ENCODE measurements around the gene ZNF432.

DNA sequence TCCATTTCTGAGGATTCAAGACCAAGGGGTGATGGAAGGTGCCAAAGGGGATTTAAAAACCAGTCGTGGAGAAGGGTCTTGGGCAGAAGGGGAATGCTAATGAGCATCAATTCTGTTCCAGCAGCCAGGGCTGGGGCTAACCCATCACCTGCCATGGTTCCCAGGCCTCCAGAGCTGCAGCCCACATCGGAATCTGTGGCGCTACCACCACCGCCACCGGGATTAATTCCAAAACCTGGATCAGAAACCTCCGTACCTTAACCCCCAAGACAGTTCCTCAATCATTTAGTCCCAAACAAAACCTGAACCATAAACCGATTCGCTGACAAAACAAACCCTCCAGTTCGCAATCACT, 41.2 kb downstream of the ZNF432 start:
- TF ChIP-seq EZH2 (IDR thresholded peaks at IDR 0.05) (no peak), POLR2AphosphoS5 (IDR thresholded peaks at IDR 0.05; ENCODE audit: borderline replicate concordance, low read depth, low read length) (no peak)
